ENCODE measurements around the gene KRR1. TPM values are rescaled to one million over a fixed set of nuclear protein-coding genes. Genes with fewer than 3 reads are reported as not detected.
A peak's percentile ranks its signal among the peaks of the same experiment; 100 is the strongest.

The KRR1 gene
- total and polyA plus RNA-seq, 2 of the 13 experiments (the other 11 are each of a cell fraction or from before 2014, with no cell fraction given): 19.3 to 103 TPM

- no peak for TF ChIP-seq YY1 (IDR thresholded peaks at IDR 0.05; ENCODE audit: insufficient read depth, insufficient replicate concordance, low read depth, low read length)
- TF ChIP-seq MAFK (conservative IDR thresholded peaks at IDR 0.05 in 1 of 2, IDR thresholded peaks at IDR 0.05 in 1 of 2; ENCODE audit: low read length in 2 of 2): no peak
- TF ChIP-seq, protein P1, sequence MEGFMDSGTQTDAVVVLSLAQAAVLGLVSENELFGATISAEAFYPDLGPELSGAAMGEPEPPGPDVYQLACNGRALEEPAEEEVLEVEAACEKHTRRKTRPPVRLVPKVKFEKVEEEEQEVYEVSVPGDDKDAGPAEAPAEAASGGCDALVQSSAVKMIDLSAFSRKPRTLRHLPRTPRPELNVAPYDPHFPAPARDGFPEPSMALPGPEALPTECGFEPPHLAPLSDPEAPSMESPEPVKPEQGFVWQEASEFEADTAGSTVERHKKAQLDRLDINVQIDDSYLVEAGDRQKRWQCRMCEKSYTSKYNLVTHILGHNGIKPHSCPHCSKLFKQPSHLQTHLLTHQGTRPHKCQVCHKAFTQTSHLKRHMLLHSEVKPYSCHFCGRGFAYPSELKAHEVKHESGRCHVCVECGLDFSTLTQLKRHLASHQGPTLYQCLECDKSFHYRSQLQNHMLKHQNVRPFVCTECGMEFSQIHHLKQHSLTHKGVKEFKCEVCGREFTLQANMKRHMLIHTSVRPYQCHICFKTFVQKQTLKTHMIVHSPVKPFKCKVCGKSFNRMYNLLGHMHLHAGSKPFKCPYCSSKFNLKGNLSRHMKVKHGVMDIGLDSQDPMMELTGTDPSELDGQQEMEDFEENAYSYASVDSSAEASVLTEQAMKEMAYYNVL (CRISPR knock-in tag; IDR thresholded peaks at IDR 0.05; ENCODE audit: borderline replicate concordance): peak; percentile 71; the same call in 1 of the 2 replicates
- TF ChIP-seq, protein P2, sequence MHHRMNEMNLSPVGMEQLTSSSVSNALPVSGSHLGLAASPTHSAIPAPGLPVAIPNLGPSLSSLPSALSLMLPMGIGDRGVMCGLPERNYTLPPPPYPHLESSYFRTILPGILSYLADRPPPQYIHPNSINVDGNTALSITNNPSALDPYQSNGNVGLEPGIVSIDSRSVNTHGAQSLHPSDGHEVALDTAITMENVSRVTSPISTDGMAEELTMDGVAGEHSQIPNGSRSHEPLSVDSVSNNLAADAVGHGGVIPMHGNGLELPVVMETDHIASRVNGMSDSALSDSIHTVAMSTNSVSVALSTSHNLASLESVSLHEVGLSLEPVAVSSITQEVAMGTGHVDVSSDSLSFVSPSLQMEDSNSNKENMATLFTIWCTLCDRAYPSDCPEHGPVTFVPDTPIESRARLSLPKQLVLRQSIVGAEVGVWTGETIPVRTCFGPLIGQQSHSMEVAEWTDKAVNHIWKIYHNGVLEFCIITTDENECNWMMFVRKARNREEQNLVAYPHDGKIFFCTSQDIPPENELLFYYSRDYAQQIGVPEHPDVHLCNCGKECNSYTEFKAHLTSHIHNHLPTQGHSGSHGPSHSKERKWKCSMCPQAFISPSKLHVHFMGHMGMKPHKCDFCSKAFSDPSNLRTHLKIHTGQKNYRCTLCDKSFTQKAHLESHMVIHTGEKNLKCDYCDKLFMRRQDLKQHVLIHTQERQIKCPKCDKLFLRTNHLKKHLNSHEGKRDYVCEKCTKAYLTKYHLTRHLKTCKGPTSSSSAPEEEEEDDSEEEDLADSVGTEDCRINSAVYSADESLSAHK (CRISPR knock-in tag; IDR thresholded peaks at IDR 0.05; ENCODE audit: borderline replicate concordance): no peak
- TF ChIP-seq FOSL1 (CRISPR knock-in tag; IDR thresholded peaks at IDR 0.05; ENCODE audit: borderline replicate concordance): no peak
- no peak for TF ChIP-seq YEATS4 (CRISPR knock-in tag; IDR thresholded peaks at IDR 0.05; ENCODE audit: borderline replicate concordance)
- no peak for TF ChIP-seq ERF (CRISPR knock-in tag; IDR thresholded peaks at IDR 0.05)
- TF ChIP-seq ZNF3 (CRISPR knock-in tag; IDR thresholded peaks at IDR 0.05): no peak
- TF ChIP-seq HIVEP1 (CRISPR knock-in tag; IDR thresholded peaks at IDR 0.05): no peak
- TF ChIP-seq, protein P3, sequence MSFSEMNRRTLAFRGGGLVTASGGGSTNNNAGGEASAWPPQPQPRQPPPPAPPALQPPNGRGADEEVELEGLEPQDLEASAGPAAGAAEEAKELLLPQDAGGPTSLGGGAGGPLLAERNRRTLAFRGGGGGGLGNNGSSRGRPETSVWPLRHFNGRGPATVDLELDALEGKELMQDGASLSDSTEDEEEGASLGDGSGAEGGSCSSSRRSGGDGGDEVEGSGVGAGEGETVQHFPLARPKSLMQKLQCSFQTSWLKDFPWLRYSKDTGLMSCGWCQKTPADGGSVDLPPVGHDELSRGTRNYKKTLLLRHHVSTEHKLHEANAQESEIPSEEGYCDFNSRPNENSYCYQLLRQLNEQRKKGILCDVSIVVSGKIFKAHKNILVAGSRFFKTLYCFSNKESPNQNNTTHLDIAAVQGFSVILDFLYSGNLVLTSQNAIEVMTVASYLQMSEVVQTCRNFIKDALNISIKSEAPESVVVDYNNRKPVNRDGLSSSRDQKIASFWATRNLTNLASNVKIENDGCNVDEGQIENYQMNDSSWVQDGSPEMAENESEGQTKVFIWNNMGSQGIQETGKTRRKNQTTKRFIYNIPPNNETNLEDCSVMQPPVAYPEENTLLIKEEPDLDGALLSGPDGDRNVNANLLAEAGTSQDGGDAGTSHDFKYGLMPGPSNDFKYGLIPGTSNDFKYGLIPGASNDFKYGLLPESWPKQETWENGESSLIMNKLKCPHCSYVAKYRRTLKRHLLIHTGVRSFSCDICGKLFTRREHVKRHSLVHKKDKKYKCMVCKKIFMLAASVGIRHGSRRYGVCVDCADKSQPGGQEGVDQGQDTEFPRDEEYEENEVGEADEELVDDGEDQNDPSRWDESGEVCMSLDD (CRISPR knock-in tag; IDR thresholded peaks at IDR 0.05; ENCODE audit: borderline replicate concordance): 0 out of 2 replicates have a peak, but pooled peaks have one; percentile 65
- TF ChIP-seq, protein P4, sequence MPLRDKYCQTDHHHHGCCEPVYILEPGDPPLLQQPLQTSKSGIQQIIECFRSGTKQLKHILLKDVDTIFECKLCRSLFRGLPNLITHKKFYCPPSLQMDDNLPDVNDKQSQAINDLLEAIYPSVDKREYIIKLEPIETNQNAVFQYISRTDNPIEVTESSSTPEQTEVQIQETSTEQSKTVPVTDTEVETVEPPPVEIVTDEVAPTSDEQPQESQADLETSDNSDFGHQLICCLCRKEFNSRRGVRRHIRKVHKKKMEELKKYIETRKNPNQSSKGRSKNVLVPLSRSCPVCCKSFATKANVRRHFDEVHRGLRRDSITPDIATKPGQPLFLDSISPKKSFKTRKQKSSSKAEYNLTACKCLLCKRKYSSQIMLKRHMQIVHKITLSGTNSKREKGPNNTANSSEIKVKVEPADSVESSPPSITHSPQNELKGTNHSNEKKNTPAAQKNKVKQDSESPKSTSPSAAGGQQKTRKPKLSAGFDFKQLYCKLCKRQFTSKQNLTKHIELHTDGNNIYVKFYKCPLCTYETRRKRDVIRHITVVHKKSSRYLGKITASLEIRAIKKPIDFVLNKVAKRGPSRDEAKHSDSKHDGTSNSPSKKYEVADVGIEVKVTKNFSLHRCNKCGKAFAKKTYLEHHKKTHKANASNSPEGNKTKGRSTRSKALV (CRISPR knock-in tag; IDR thresholded peaks at IDR 0.05): no peak
- peak; percentile 31; the same call in 1 of the 2 replicates for TF ChIP-seq ZNF746 (CRISPR knock-in tag; IDR thresholded peaks at IDR 0.05)
- no peak for TF ChIP-seq ZC3H13 (CRISPR knock-in tag; IDR thresholded peaks at IDR 0.05)
- no peak for TF ChIP-seq ZNF484 (CRISPR knock-in tag; IDR thresholded peaks at IDR 0.05; ENCODE audit: borderline replicate concordance, low read depth)
- no peak for TF ChIP-seq EZH2 (conservative IDR thresholded peaks at IDR 0.05; ENCODE audit: low read depth, low read length)
- TF ChIP-seq, protein P5, sequence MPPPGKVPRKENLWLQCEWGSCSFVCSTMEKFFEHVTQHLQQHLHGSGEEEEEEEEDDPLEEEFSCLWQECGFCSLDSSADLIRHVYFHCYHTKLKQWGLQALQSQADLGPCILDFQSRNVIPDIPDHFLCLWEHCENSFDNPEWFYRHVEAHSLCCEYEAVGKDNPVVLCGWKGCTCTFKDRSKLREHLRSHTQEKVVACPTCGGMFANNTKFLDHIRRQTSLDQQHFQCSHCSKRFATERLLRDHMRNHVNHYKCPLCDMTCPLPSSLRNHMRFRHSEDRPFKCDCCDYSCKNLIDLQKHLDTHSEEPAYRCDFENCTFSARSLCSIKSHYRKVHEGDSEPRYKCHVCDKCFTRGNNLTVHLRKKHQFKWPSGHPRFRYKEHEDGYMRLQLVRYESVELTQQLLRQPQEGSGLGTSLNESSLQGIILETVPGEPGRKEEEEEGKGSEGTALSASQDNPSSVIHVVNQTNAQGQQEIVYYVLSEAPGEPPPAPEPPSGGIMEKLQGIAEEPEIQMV (CRISPR knock-in tag; IDR thresholded peaks at IDR 0.05; ENCODE audit: low read depth): no peak
- peak; percentile 80 for TF ChIP-seq HNF4A (CRISPR knock-in tag; IDR thresholded peaks at IDR 0.05)
- TF ChIP-seq CBFB (CRISPR knock-in tag; IDR thresholded peaks at IDR 0.05): peak; percentile 97
- no peak for TF ChIP-seq NR3C1 (CRISPR knock-in tag; IDR thresholded peaks at IDR 0.05)
- no peak for TF ChIP-seq ZNF577 (CRISPR knock-in tag; IDR thresholded peaks at IDR 0.05; ENCODE audit: borderline replicate concordance, low read depth)
Observed at GRCh38 chr12:75558287-75558686, 46.9 kb upstream of the KRR1 start (continued).
